NB4 (cell line): ENCODE measurements around the gene DIO3.
"Not testable (repeated sequence)": the region's sequence is repeated elsewhere in the genome, so short reads cannot be mapped to it uniquely, and the experiment has no call there.

Source experiments
- DNase-seq: peaks from one replicate; pipeline ENCODE4 v3.0.0; 2010; ENCODE audit warnings: low read depth
- H3K4me3 ChIP-seq: one replicate; pipeline ENCODE4 v1.5.1; 2011; ENCODE audit warnings: mild to moderate bottlenecking, low read depth, low read length, moderate library complexity
- CTCF ChIP-seq: IDR thresholded peaks from one replicate; pipeline ENCODE4 v1.5.1; 2012; ENCODE audit warnings: low read depth, low read length
- MAX ChIP-seq: IDR thresholded peaks from 2 replicates; pipeline ENCODE4 v1.6.1; 2011; ENCODE audit warnings: low read depth, low read length
- MYC ChIP-seq: IDR thresholded peaks from 2 replicates; pipeline ENCODE4 v1.6.1; 2011; ENCODE audit warnings: low read depth, low read length
- POLR2A ChIP-seq: IDR thresholded peaks from 2 replicates; pipeline ENCODE4 v1.6.1; 2011; ENCODE audit warnings: mild to moderate bottlenecking; ENCODE audit not compliant: insufficient read length; ENCODE audit errors: extremely low read depth

The DIO3 gene

GRCh38 chr14:101547961-101548669 is 13.2 kb upstream of the DIO3 start:
- no peak overlapping the region for H3K4me3 ChIP-seq
- TF ChIP-seq POLR2A (no peak), CTCF (no peak), MAX (no peak), MYC (no peak)
- no peak for DNase-seq

- no peak for DNase-seq
- TF ChIP-seq MAX (no peak), POLR2A (no peak), MYC (no peak), CTCF (no peak)
- no peak overlapping the region for H3K4me3 ChIP-seq
Observed at GRCh38 chr14:101548710-101549109, 12.6 kb upstream of the DIO3 start.

- TF ChIP-seq MYC, result no peak
- no peak for TF ChIP-seq MAX
- TF ChIP-seq CTCF, result no peak
- no peak for TF ChIP-seq POLR2A
- DNase-seq, result no peak
- no peak overlapping the region for H3K4me3 ChIP-seq
Observed at GRCh38 chr14:101549154-101549553, 12.1 kb upstream of the DIO3 start.

- H3K4me3 ChIP-seq, DNase-seq: not testable (repeated sequence)
Observed at GRCh38 chr14:101550202-101550912, 10.9 kb upstream of the DIO3 start.

- TF ChIP-seq MAX, result no peak
- no peak for TF ChIP-seq POLR2A
- TF ChIP-seq MYC, result no peak
- no peak for TF ChIP-seq CTCF
- no peak overlapping the region for H3K4me3 ChIP-seq
- peak; percentile 15 for DNase-seq
Observed at GRCh38 chr14:101551729-101552595, 9.3 kb upstream of the DIO3 start.

- no peak overlapping the region for H3K4me3 ChIP-seq
- DNase-seq, result no peak
- TF ChIP-seq CTCF (no peak), MAX (no peak), MYC (no peak), POLR2A (no peak)
Observed at GRCh38 chr14:101552786-101553231, 8.5 kb upstream of the DIO3 start.
